Mammary epithelial cell (primary cell): ENCODE data around the gene PSG4.

Experiments used
- EZH2 ChIP-seq: IDR thresholded peaks from 2 replicates; pipeline ENCODE4 v1.6.1; 2012; ENCODE audit warnings: low read length, inconsistent platforms, borderline replicate concordance
- TF ChIP-seq, protein P1 (sequence below), 2 donors: IDR thresholded peaks in 1 of 2; conservative IDR thresholded peaks in 1 of 2; 2 replicates each; pipeline ENCODE4 v1.5.1; 2011 to 2012; ENCODE audit warnings: inconsistent platforms in 2 of 2, low read length in 2 of 2, mild to moderate bottlenecking in 2 of 2, control low read depth in 1 of 2, low read depth in 1 of 2; ENCODE audit not compliant: insufficient read depth in 1 of 2; ENCODE audit errors: extremely low read depth in 1 of 2

DNA sequence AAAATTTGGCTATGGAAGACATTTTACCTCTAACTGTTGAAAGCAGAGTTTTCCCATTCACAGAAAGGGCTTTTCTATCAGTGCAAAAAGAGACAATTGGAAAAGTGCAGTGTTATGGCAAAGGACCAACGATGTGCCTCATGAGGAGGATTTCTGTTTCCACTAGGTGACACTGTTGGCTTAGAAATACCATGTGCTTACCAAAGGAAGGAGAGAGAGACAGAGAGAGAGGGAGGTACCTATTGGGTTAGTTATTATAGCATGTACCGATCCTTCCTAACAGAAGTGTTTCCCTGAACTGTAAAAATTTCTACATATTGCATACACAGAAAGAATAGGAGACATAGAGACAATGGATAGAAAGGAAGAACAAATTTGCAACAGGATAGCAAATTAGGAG, 23.9 kb upstream of the PSG4 start:
- TF ChIP-seq, protein P1, sequence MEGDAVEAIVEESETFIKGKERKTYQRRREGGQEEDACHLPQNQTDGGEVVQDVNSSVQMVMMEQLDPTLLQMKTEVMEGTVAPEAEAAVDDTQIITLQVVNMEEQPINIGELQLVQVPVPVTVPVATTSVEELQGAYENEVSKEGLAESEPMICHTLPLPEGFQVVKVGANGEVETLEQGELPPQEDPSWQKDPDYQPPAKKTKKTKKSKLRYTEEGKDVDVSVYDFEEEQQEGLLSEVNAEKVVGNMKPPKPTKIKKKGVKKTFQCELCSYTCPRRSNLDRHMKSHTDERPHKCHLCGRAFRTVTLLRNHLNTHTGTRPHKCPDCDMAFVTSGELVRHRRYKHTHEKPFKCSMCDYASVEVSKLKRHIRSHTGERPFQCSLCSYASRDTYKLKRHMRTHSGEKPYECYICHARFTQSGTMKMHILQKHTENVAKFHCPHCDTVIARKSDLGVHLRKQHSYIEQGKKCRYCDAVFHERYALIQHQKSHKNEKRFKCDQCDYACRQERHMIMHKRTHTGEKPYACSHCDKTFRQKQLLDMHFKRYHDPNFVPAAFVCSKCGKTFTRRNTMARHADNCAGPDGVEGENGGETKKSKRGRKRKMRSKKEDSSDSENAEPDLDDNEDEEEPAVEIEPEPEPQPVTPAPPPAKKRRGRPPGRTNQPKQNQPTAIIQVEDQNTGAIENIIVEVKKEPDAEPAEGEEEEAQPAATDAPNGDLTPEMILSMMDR (conservative IDR thresholded peaks at IDR 0.05 in 1 of 2, IDR thresholded peaks at IDR 0.05 in 1 of 2; ENCODE audit: extremely low read depth in 1 of 2, insufficient read depth in 1 of 2, low read depth in 1 of 2, low read length in 2 of 2): peak; percentile 28 to 52
- no peak for TF ChIP-seq EZH2
